Measurements from ENCODE around the gene FRMD4B. TPM values are rescaled to one million over a fixed set of nuclear protein-coding genes. Genes with fewer than 3 reads are reported as not detected.

Gene FRMD4B
- total RNA-seq, 2 donors from 2014 or later, result 36.7 to 38.1 TPM

GRCh38 chr3:69130689-69131088, 255.2 kb downstream of the FRMD4B start:
- no peak for DNase-seq
- ATAC-seq, result no peak
- intact Hi-C loops (cut with DNase I), result no loop called here

- ATAC-seq (no peak), DNase-seq (no peak)
- intact Hi-C loops (cut with DNase I), result no loop called here
These were observed 256.4 kb downstream of the FRMD4B start for GRCh38 chr3:69129531-69129930.

- no peak for DNase-seq
- ATAC-seq, result no peak
- intact Hi-C loops (cut with DNase I), result no loop called here
These were observed 257.4 kb downstream of the FRMD4B start for GRCh38 chr3:69128509-69128908.

- DNase-seq (no peak), ATAC-seq (no peak)
- intact Hi-C loops (cut with DNase I), result no loop called here
These were observed 258.9 kb downstream of the FRMD4B start for GRCh38 chr3:69126999-69127398.

- ATAC-seq (no peak), DNase-seq (no peak)
- intact Hi-C loops (cut with DNase I), result no loop called here
These were observed 259.7 kb downstream of the FRMD4B start for GRCh38 chr3:69126216-69126615.

- intact Hi-C loops (cut with DNase I), result loop anchor here in 1 of 2 donors (5.0 kb wide), 1 partner anchor 35 kb away; no protein-coding TSS in a partner anchor
- DNase-seq (no peak), ATAC-seq (peak; percentile 83)
These were observed 263.5 kb downstream of the FRMD4B start, which contains the start of gene LMOD3 for GRCh38 chr3:69122403-69122802. TSS of gene LMOD3 (minus strand) at chr3:69122595. CDS start at chr3:69122386, 209 bp downstream.

GRCh38 chr3:69121950-69122349, 263.9 kb downstream of the FRMD4B start:
- intact Hi-C loops (cut with DNase I), result loop anchor here in 1 of 2 donors (5.0 kb wide), 1 partner anchor 35 kb away; no protein-coding TSS in a partner anchor
- peak in 1 of 2 donors; percentile 34 for ATAC-seq
- no peak for DNase-seq

- intact Hi-C loops (cut with DNase I), result loop anchor here in 1 of 2 donors (5.0 kb wide), 1 partner anchor 34 kb away; no protein-coding TSS in a partner anchor
- ATAC-seq, result peak; percentile 43 to 48
These were observed 264.4 kb downstream of the FRMD4B start for GRCh38 chr3:69121513-69121912.

GRCh38 chr3:69120879-69121464, 264.9 kb downstream of the FRMD4B start:
- intact Hi-C loops (cut with DNase I), result loop anchor here in 1 of 2 donors (5.0 kb wide), 1 partner anchor 34 kb away; no protein-coding TSS in a partner anchor
- ATAC-seq (peak; percentile 64 to 69), DNase-seq (peak; percentile 64)

More at GRCh38 chr3:69121513-69121912, 264.4 kb downstream of the FRMD4B start:
- DNase-seq, result no peak
